ENCODE data around the gene ELP4.

The ELP4 gene

DNA sequence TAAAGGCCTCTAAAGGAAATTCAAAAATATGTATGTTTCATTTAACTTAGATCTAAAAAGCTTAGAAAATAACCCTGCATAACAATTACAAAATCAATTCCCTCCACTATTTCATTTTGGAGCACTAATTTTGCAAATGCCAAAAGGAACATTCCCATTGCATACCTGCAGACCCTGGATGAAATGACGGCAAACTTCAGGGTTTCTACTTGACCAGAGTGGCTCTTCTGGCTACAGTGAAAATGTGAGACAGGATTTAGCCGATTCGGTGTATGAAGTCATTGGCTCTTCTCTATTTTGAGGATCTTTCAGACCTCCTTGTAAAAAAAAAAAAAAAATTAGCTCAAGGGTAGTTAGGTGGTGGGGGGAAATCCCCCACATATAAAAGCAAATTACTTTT lies 257.5 kb downstream of the ELP4 start:
- TF ChIP-seq ZNF433 (tag by site-specific recombination; IDR thresholded peaks at IDR 0.05; ENCODE audit: low read depth) (no peak), ZNF274 (IDR thresholded peaks at IDR 0.05; ENCODE audit: low read length) (no peak), ZNF274 (tag by site-specific recombination; IDR thresholded peaks at IDR 0.05; ENCODE audit: borderline replicate concordance) (no peak), ZIC2 (tag by site-specific recombination; IDR thresholded peaks at IDR 0.05) (no peak), ZNF658 (tag by site-specific recombination; IDR thresholded peaks at IDR 0.05) (no peak)
- ChIA-PET POLR2A (no interaction called here), CTCF (interaction anchor here (0.6 kb wide), 1 partner anchor 10 kb away, joined by 3 read pairs; no protein-coding TSS in a partner anchor)
- H3K9me3 ChIP-seq (ENCODE audit: control insufficient read depth, insufficient read depth, low read depth, low read length), result no peaks in the 10 kb centered on the region
- H3K4me3 ChIP-seq (ENCODE audit: low read depth, low read length), result no peak overlapping the region
- no peak overlapping the region for H3K27ac ChIP-seq (ENCODE audit: extremely low read depth, low read depth, low read length)
- H3K36me3 ChIP-seq (ENCODE audit: control insufficient read depth in 2 of 2, insufficient read depth in 1 of 2, low read length in 2 of 2), result no peaks in the 10 kb centered on the region
- H3K4me1 ChIP-seq (ENCODE audit: control insufficient read depth, insufficient read depth, low read length), result no peaks in the 10 kb centered on the region

DNA sequence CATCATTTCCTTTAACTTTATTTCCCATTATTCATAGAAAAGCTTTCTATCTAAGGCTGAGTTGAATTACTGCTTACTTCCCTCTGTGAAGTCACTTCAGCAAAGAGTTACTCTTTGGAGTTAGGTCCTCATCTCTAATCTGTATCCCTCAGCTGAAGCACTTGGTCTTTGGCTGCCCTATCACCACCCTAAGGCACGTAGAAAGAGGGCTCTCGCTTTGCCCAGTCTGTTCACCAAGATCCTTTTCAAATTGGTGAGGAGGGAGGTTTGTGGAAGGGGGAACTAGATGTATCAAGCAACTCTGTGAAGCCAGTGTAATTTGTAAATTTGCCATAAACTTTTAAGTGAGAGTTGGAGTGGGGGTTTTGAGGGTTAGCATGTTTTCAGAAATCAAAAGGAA lies 258.1 kb downstream of the ELP4 start:
- TF ChIP-seq ZNF132 (tag by site-specific recombination; IDR thresholded peaks at IDR 0.05; ENCODE audit: borderline replicate concordance), result no peak
- TF ChIP-seq SCRT2 (tag by site-specific recombination; IDR thresholded peaks at IDR 0.05), result no peak
- TF ChIP-seq ZNF747 (tag by site-specific recombination; IDR thresholded peaks at IDR 0.05), result no peak
- TF ChIP-seq, protein P1, sequence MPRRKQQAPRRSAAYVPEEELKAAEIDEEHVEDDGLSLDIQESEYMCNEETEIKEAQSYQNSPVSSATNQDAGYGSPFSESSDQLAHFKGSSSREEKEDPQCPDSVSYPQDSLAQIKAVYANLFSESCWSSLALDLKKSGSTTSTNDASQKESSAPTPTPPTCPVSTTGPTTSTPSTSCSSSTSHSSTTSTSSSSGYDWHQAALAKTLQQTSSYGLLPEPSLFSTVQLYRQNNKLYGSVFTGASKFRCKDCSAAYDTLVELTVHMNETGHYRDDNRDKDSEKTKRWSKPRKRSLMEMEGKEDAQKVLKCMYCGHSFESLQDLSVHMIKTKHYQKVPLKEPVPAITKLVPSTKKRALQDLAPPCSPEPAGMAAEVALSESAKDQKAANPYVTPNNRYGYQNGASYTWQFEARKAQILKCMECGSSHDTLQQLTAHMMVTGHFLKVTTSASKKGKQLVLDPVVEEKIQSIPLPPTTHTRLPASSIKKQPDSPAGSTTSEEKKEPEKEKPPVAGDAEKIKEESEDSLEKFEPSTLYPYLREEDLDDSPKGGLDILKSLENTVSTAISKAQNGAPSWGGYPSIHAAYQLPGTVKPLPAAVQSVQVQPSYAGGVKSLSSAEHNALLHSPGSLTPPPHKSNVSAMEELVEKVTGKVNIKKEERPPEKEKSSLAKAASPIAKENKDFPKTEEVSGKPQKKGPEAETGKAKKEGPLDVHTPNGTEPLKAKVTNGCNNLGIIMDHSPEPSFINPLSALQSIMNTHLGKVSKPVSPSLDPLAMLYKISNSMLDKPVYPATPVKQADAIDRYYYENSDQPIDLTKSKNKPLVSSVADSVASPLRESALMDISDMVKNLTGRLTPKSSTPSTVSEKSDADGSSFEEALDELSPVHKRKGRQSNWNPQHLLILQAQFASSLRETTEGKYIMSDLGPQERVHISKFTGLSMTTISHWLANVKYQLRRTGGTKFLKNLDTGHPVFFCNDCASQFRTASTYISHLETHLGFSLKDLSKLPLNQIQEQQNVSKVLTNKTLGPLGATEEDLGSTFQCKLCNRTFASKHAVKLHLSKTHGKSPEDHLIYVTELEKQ (tag by site-specific recombination; IDR thresholded peaks at IDR 0.05; ENCODE audit: borderline replicate concordance), result no peak
- TF ChIP-seq ZNF23 (tag by site-specific recombination; IDR thresholded peaks at IDR 0.05; ENCODE audit: borderline replicate concordance), result no peak
- no peak for TF ChIP-seq ZNF544 (tag by site-specific recombination; IDR thresholded peaks at IDR 0.05)
- no peak for TF ChIP-seq YY1 (tag by site-specific recombination; IDR thresholded peaks at IDR 0.05)
- no peak for TF ChIP-seq ZNF518A (tag by site-specific recombination; conservative IDR thresholded peaks at IDR 0.05; ENCODE audit: low read depth)
- TF ChIP-seq, protein P2, sequence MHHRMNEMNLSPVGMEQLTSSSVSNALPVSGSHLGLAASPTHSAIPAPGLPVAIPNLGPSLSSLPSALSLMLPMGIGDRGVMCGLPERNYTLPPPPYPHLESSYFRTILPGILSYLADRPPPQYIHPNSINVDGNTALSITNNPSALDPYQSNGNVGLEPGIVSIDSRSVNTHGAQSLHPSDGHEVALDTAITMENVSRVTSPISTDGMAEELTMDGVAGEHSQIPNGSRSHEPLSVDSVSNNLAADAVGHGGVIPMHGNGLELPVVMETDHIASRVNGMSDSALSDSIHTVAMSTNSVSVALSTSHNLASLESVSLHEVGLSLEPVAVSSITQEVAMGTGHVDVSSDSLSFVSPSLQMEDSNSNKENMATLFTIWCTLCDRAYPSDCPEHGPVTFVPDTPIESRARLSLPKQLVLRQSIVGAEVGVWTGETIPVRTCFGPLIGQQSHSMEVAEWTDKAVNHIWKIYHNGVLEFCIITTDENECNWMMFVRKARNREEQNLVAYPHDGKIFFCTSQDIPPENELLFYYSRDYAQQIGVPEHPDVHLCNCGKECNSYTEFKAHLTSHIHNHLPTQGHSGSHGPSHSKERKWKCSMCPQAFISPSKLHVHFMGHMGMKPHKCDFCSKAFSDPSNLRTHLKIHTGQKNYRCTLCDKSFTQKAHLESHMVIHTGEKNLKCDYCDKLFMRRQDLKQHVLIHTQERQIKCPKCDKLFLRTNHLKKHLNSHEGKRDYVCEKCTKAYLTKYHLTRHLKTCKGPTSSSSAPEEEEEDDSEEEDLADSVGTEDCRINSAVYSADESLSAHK (tag by site-specific recombination; IDR thresholded peaks at IDR 0.05), result no peak
- no peak for TF ChIP-seq ZNF701 (tag by site-specific recombination; IDR thresholded peaks at IDR 0.05)
- no peak for TF ChIP-seq ZNF341 (tag by site-specific recombination; IDR thresholded peaks at IDR 0.05; ENCODE audit: low read depth)
- TF ChIP-seq ZNF426 (tag by site-specific recombination; IDR thresholded peaks at IDR 0.05), result no peak
- no peak for TF ChIP-seq YY2 (tag by site-specific recombination; IDR thresholded peaks at IDR 0.05)
- TF ChIP-seq ZNF76 (tag by site-specific recombination; IDR thresholded peaks at IDR 0.05; ENCODE audit: borderline replicate concordance, low read depth), result no peak
- no peak for TF ChIP-seq ZNF677 (tag by site-specific recombination; IDR thresholded peaks at IDR 0.05)
- TF ChIP-seq ZNF776 (tag by site-specific recombination; IDR thresholded peaks at IDR 0.05; ENCODE audit: borderline replicate concordance), result no peak
- CTCF ChIA-PET, result no interaction called here
- Histone ChIP-seq H3K9me3 (ENCODE audit: control insufficient read depth, insufficient read depth, low read depth, low read length) (no peaks in the 10 kb centered on the region), H3K27ac (ENCODE audit: extremely low read depth, low read depth, low read length) (no peak overlapping the region), H3K4me3 (ENCODE audit: low read depth, low read length) (no peak overlapping the region), H3K4me1 (ENCODE audit: control insufficient read depth, insufficient read depth, low read length) (no peaks in the 10 kb centered on the region), H3K36me3 (ENCODE audit: control insufficient read depth in 2 of 2, insufficient read depth in 1 of 2, low read length in 2 of 2) (no peaks in the 10 kb centered on the region)
- POLR2A ChIA-PET, result no interaction called here

All from HEK293 (cell line).